H1 (cell line): ENCODE measurements around the gene ATP6V1E1.

Experiments used
- BRCA1 ChIP-seq: IDR thresholded peaks from 2 replicates; pipeline ENCODE4 v1.6.1; 2012; ENCODE audit warnings: low read depth, low read length, improper control_type of control experiment
- CEBPB ChIP-seq: IDR thresholded peaks from 2 replicates; pipeline ENCODE4 v1.6.1; 2012; ENCODE audit warnings: low read depth, low read length
- EP300 ChIP-seq, 2 experiments: IDR thresholded peaks; 1 replicate in 1 of 2; 2 replicates in 1 of 2; pipeline ENCODE4 v1.6.1; 2011 to 2012; ENCODE audit warnings: low read depth in 2 of 2, low read length in 2 of 2, mild to moderate bottlenecking in 2 of 2, borderline replicate concordance in 1 of 2, inconsistent platforms in 1 of 2, moderate library complexity in 1 of 2
- EZH2 ChIP-seq: fragments of 200-600 bp; sonication (generic); IDR thresholded peaks from 2 replicates; pipeline ENCODE4 v1.7.1; 2012; ENCODE audit warnings: low read depth, mild to moderate bottlenecking, moderate library complexity, low read length, inconsistent platforms; ENCODE audit not compliant: severe bottlenecking
- MAFK ChIP-seq: IDR thresholded peaks from 2 replicates; pipeline ENCODE4 v1.6.1; 2012; ENCODE audit warnings: low read depth, mild to moderate bottlenecking, improper control_type of control experiment, low read length
- POLR2A ChIP-seq, 2 experiments: IDR thresholded peaks; 1 replicate in 1 of 2; 2 replicates in 1 of 2; pipeline ENCODE4 v1.6.1; 2011; ENCODE audit warnings: low read depth in 2 of 2, low read length in 2 of 2, mild to moderate bottlenecking in 2 of 2; ENCODE audit errors: control extremely low read depth in 1 of 2
- POLR2AphosphoS5 ChIP-seq: IDR thresholded peaks from 2 replicates; pipeline ENCODE4 v1.6.1; 2011; ENCODE audit warnings: low read depth, low read length
- RAD21 ChIP-seq, 2 experiments: IDR thresholded peaks in 1 of 2; conservative IDR thresholded peaks in 1 of 2; 2 replicates each; pipeline ENCODE4 v1.6.1; 2011; ENCODE audit warnings: low read depth in 2 of 2, low read length in 2 of 2, improper control_type of control experiment in 1 of 2, inconsistent platforms in 1 of 2, mild to moderate bottlenecking in 1 of 2, moderate library complexity in 1 of 2
- RFX5 ChIP-seq: IDR thresholded peaks from 2 replicates; pipeline ENCODE4 v1.6.1; 2011; ENCODE audit warnings: low read depth, low read length, improper control_type of control experiment, borderline replicate concordance
- YY1 ChIP-seq: IDR thresholded peaks from 2 replicates; pipeline ENCODE4 v1.6.1; 2011; ENCODE audit warnings: low read depth, mild to moderate bottlenecking, low read length
- TF ChIP-seq, protein P1 (sequence below): fragments of 300-600 bp; sonication (generic); IDR thresholded peaks from 2 replicates; pipeline ENCODE4 v1.7.1; 2012; ENCODE audit warnings: low read length, moderate library complexity, mild to moderate bottlenecking, inconsistent platforms; ENCODE audit not compliant: insufficient replicate concordance
- TF ChIP-seq, protein P2 (sequence below), 3 experiments: IDR thresholded peaks; 1 replicate in 2 of 3; 2 replicates in 1 of 3; pipeline versions ENCODE4 v1.5.1 to v1.6.1; 2011; ENCODE audit warnings: low read length in 3 of 3, mild to moderate bottlenecking in 3 of 3, inconsistent platforms in 2 of 3, low read depth in 1 of 3, moderate library complexity in 1 of 3; ENCODE audit not compliant: insufficient read depth in 1 of 3; ENCODE audit errors: control extremely low read depth in 1 of 3

DNA sequence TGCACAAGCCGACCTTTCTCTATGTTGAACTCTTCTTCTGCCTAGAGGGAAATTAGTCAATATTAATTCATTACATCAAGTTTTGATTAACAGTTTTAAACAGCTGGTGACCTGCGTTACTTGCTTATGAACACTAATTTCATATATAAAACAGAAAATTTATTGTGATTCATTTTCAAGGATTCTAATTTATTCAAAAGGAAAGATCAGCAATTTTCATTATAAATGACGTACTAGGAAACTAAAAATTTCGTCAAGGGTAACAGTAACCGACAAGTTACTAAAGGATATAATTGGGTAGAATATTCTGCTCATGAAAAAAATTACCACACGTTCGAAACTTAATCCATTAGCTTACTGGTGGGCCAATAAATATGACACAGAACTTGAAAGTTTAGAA lies 15.3 kb downstream of the ATP6V1E1 start:
- TF ChIP-seq BRCA1 (no peak), RAD21 (IDR thresholded peaks at IDR 0.05 in 1 of 2, conservative IDR thresholded peaks at IDR 0.05 in 1 of 2; ENCODE audit: low read depth in 2 of 2, low read length in 2 of 2) (no peak), POLR2AphosphoS5 (no peak), POLR2A (IDR thresholded peaks at IDR 0.05; ENCODE audit: control extremely low read depth in 1 of 2, low read depth in 2 of 2, low read length in 2 of 2) (no peak), EP300 (IDR thresholded peaks at IDR 0.05; ENCODE audit: borderline replicate concordance in 1 of 2, low read depth in 2 of 2, low read length in 2 of 2) (no peak), MAFK (no peak), RFX5 (no peak), EZH2 (no peak), YY1 (no peak), CEBPB (no peak)
- TF ChIP-seq, protein P1, sequence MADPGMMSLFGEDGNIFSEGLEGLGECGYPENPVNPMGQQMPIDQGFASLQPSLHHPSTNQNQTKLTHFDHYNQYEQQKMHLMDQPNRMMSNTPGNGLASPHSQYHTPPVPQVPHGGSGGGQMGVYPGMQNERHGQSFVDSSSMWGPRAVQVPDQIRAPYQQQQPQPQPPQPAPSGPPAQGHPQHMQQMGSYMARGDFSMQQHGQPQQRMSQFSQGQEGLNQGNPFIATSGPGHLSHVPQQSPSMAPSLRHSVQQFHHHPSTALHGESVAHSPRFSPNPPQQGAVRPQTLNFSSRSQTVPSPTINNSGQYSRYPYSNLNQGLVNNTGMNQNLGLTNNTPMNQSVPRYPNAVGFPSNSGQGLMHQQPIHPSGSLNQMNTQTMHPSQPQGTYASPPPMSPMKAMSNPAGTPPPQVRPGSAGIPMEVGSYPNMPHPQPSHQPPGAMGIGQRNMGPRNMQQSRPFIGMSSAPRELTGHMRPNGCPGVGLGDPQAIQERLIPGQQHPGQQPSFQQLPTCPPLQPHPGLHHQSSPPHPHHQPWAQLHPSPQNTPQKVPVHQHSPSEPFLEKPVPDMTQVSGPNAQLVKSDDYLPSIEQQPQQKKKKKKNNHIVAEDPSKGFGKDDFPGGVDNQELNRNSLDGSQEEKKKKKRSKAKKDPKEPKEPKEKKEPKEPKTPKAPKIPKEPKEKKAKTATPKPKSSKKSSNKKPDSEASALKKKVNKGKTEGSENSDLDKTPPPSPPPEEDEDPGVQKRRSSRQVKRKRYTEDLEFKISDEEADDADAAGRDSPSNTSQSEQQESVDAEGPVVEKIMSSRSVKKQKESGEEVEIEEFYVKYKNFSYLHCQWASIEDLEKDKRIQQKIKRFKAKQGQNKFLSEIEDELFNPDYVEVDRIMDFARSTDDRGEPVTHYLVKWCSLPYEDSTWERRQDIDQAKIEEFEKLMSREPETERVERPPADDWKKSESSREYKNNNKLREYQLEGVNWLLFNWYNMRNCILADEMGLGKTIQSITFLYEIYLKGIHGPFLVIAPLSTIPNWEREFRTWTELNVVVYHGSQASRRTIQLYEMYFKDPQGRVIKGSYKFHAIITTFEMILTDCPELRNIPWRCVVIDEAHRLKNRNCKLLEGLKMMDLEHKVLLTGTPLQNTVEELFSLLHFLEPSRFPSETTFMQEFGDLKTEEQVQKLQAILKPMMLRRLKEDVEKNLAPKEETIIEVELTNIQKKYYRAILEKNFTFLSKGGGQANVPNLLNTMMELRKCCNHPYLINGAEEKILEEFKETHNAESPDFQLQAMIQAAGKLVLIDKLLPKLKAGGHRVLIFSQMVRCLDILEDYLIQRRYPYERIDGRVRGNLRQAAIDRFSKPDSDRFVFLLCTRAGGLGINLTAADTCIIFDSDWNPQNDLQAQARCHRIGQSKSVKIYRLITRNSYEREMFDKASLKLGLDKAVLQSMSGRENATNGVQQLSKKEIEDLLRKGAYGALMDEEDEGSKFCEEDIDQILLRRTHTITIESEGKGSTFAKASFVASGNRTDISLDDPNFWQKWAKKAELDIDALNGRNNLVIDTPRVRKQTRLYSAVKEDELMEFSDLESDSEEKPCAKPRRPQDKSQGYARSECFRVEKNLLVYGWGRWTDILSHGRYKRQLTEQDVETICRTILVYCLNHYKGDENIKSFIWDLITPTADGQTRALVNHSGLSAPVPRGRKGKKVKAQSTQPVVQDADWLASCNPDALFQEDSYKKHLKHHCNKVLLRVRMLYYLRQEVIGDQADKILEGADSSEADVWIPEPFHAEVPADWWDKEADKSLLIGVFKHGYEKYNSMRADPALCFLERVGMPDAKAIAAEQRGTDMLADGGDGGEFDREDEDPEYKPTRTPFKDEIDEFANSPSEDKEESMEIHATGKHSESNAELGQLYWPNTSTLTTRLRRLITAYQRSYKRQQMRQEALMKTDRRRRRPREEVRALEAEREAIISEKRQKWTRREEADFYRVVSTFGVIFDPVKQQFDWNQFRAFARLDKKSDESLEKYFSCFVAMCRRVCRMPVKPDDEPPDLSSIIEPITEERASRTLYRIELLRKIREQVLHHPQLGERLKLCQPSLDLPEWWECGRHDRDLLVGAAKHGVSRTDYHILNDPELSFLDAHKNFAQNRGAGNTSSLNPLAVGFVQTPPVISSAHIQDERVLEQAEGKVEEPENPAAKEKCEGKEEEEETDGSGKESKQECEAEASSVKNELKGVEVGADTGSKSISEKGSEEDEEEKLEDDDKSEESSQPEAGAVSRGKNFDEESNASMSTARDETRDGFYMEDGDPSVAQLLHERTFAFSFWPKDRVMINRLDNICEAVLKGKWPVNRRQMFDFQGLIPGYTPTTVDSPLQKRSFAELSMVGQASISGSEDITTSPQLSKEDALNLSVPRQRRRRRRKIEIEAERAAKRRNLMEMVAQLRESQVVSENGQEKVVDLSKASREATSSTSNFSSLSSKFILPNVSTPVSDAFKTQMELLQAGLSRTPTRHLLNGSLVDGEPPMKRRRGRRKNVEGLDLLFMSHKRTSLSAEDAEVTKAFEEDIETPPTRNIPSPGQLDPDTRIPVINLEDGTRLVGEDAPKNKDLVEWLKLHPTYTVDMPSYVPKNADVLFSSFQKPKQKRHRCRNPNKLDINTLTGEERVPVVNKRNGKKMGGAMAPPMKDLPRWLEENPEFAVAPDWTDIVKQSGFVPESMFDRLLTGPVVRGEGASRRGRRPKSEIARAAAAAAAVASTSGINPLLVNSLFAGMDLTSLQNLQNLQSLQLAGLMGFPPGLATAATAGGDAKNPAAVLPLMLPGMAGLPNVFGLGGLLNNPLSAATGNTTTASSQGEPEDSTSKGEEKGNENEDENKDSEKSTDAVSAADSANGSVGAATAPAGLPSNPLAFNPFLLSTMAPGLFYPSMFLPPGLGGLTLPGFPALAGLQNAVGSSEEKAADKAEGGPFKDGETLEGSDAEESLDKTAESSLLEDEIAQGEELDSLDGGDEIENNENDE, result no peak
- TF ChIP-seq, protein P2, sequence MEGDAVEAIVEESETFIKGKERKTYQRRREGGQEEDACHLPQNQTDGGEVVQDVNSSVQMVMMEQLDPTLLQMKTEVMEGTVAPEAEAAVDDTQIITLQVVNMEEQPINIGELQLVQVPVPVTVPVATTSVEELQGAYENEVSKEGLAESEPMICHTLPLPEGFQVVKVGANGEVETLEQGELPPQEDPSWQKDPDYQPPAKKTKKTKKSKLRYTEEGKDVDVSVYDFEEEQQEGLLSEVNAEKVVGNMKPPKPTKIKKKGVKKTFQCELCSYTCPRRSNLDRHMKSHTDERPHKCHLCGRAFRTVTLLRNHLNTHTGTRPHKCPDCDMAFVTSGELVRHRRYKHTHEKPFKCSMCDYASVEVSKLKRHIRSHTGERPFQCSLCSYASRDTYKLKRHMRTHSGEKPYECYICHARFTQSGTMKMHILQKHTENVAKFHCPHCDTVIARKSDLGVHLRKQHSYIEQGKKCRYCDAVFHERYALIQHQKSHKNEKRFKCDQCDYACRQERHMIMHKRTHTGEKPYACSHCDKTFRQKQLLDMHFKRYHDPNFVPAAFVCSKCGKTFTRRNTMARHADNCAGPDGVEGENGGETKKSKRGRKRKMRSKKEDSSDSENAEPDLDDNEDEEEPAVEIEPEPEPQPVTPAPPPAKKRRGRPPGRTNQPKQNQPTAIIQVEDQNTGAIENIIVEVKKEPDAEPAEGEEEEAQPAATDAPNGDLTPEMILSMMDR (IDR thresholded peaks at IDR 0.05; ENCODE audit: control extremely low read depth in 1 of 3, insufficient read depth in 1 of 3, low read depth in 1 of 3, low read length in 3 of 3), result no peak
